Gastroesophageal sphincter (tissue), 4 donors: ENCODE results near the gene COG6. TPM values are rescaled to one million over a fixed set of nuclear protein-coding genes. Genes with fewer than 3 reads are reported as not detected.

Source experiments
- ATAC-seq: fragments of 150-250 bp; one replicate; pipeline ENCODE4 v1.9.1; 2016; ENCODE audit warnings: mild to moderate bottlenecking, moderate library complexity
- H3K27ac ChIP-seq, 4 donors: fragments of 200-600 bp; sonication (generic) in 3 of 4; 1 replicate in 3 of 4; 2 replicates in 1 of 4; pipeline ENCODE4 v1.5.1; 2016 to 2019
- H3K27me3 ChIP-seq: fragments of 200-600 bp; sonication (generic); one replicate; pipeline ENCODE4 v1.5.1; 2019
- H3K36me3 ChIP-seq, 2 donors: fragments of 200-600 bp; sonication (generic); one replicate each; pipeline ENCODE4 v1.5.1; 2019; ENCODE audit warnings: control low read depth in 1 of 2
- H3K4me1 ChIP-seq, 3 donors: fragments of 200-600 bp; sonication (generic); 1 replicate in 2 of 3; 2 replicates in 1 of 3; pipeline ENCODE4 v1.5.1; 2016 to 2019; ENCODE audit warnings: control low read depth in 2 of 3
- H3K4me3 ChIP-seq, 2 donors: fragments of 200-600 bp; sonication (generic); one replicate each; pipeline ENCODE4 v1.5.1; 2019; ENCODE audit warnings: mild to moderate bottlenecking in 1 of 2, moderate library complexity in 1 of 2
- H3K9me3 ChIP-seq, 3 donors: fragments of 200-600 bp; sonication (generic); one replicate each; pipeline ENCODE4 v1.5.1; 2017 to 2019; ENCODE audit warnings: control low read depth in 2 of 3
- CTCF ChIP-seq, 4 experiments: fragments of 200-600 bp in 2 of 4; fragments of 450-650 bp in 2 of 4; sonication (generic) in 1 of 4; IDR thresholded peaks; one replicate each; pipeline ENCODE4 v1.5.1; 2017 to 2019; ENCODE audit warnings: antibody characterized with exemption in 4 of 4, mild to moderate bottlenecking in 2 of 4, moderate library complexity in 2 of 4
- EP300 ChIP-seq: sonication (generic); formaldehyde crosslinking; IDR thresholded peaks from one replicate; pipeline ENCODE4 v1.6.1; 2017; ENCODE audit warnings: antibody characterized with exemption, mild to moderate bottlenecking
- POLR2A ChIP-seq, 2 donors: fragments of 450-650 bp; IDR thresholded peaks; one replicate each; pipeline ENCODE4 v1.6.1; 2017; ENCODE audit warnings: antibody characterized with exemption in 2 of 2, mild to moderate bottlenecking in 2 of 2, moderate library complexity in 1 of 2
- POLR2AphosphoS5 ChIP-seq: sonication (generic); formaldehyde crosslinking; IDR thresholded peaks from one replicate; pipeline ENCODE4 v1.6.1; 2017; ENCODE audit warnings: antibody characterized with exemption
- WGBS, 2 donors: methylation state at CpG; one replicate each; pipeline ENCODE4 v1.1.5; 2018; ENCODE audit warnings: low coverage in 1 of 2; 5-methylcytosine and 5-hydroxymethylcytosine counted together
- total RNA-seq, 4 donors: library from RNA; depleted of rRNA; stranded (reverse); fragments of >200 nt; gene quantifications; one replicate each; pipeline ENCODE4 v1.1.0, GENCODE V29; 2016

COG6 gene
- total RNA-seq, 4 donors from 2014 or later = 10.5 to 23.2 (median 13.0) TPM

GRCh38 chr13:39656325-39656677 lies 839 bp downstream of the COG6 start:
- ATAC-seq = no peak
- Histone ChIP-seq H3K27ac (peak overlapping the region in 1 of 4 donors; percentile 81), H3K27me3 (no peaks in the 10 kb centered on the region), H3K4me3 (peak overlapping the region; percentile 73 to 91), H3K9me3 (no peaks in the 10 kb centered on the region), H3K4me1 (peaks cover 0 to 21% (median 0%) of the 10 kb centered on the region in 3 donors), H3K36me3 (peaks cover 0 to 13% of the 10 kb centered on the region in 2 donors)
- WGBS, 2 donors = 19 to 20% methylated on average over 7 of the region's 7 CpGs
- TF ChIP-seq POLR2AphosphoS5 (no peak), CTCF (IDR thresholded peaks at IDR 0.05) (no peak), EP300 (no peak), POLR2A (IDR thresholded peaks at IDR 0.05) (no peak)

GRCh38 chr13:39663508-39663907 lies 8.0 kb downstream of the COG6 start:
- no peak overlapping the region for H3K4me3 ChIP-seq
- TF ChIP-seq CTCF (IDR thresholded peaks at IDR 0.05) (no peak), POLR2A (IDR thresholded peaks at IDR 0.05) (no peak), EP300 (no peak), POLR2AphosphoS5 (no peak)
- no peaks in the 10 kb centered on the region for H3K4me1 ChIP-seq
- H3K27me3 ChIP-seq = no peaks in the 10 kb centered on the region
- 93 to 100% methylated on average over 1 of the region's 1 CpG for WGBS, 2 donors
- no peak for ATAC-seq
- no peaks in the 10 kb centered on the region for H3K9me3 ChIP-seq
- peaks cover 0 to 48% of the 10 kb centered on the region in 2 donors for H3K36me3 ChIP-seq
- no peak overlapping the region for H3K27ac ChIP-seq

- no peak for ATAC-seq
- Histone ChIP-seq H3K27me3 (no peaks in the 10 kb centered on the region), H3K27ac (no peak overlapping the region), H3K4me1 (no peaks in the 10 kb centered on the region), H3K36me3 (peaks cover 0 to 48% of the 10 kb centered on the region in 2 donors), H3K9me3 (no peaks in the 10 kb centered on the region), H3K4me3 (no peak overlapping the region)
- TF ChIP-seq POLR2AphosphoS5 (no peak), POLR2A (IDR thresholded peaks at IDR 0.05) (no peak), EP300 (no peak), CTCF (IDR thresholded peaks at IDR 0.05) (no peak)
- 50 to 63% methylated on average over 2 of the region's 2 CpGs for WGBS, 2 donors
Observed at GRCh38 chr13:39663958-39664357, 8.5 kb downstream of the COG6 start.

GRCh38 chr13:39665763-39666162 lies 10.3 kb downstream of the COG6 start:
- no peak for ATAC-seq
- no peak overlapping the region for H3K27ac ChIP-seq
- no peaks in the 10 kb centered on the region for H3K27me3 ChIP-seq
- H3K4me1 ChIP-seq = peaks cover 0 to 7% (median 0%) of the 10 kb centered on the region in 3 donors
- H3K4me3 ChIP-seq = no peak overlapping the region
- 78 to 92% methylated on average over 1 of the region's 1 CpG for WGBS, 2 donors
- H3K36me3 ChIP-seq = peaks cover 0 to 40% of the 10 kb centered on the region in 2 donors
- TF ChIP-seq POLR2A (IDR thresholded peaks at IDR 0.05) (no peak), EP300 (no peak), POLR2AphosphoS5 (no peak), CTCF (IDR thresholded peaks at IDR 0.05) (no peak)
- no peaks in the 10 kb centered on the region for H3K9me3 ChIP-seq

- no peak for ATAC-seq
- peaks cover 0 to 12% of the 10 kb centered on the region in 2 donors for H3K36me3 ChIP-seq
- WGBS, 2 donors = 88 to 94% methylated on average over 2 of the region's 2 CpGs
- peaks cover 0 to 7% (median 0%) of the 10 kb centered on the region in 3 donors for H3K4me1 ChIP-seq
- H3K4me3 ChIP-seq = no peak overlapping the region
- H3K27ac ChIP-seq = no peak overlapping the region
- no peaks in the 10 kb centered on the region for H3K27me3 ChIP-seq
- TF ChIP-seq CTCF (IDR thresholded peaks at IDR 0.05) (no peak), EP300 (no peak), POLR2A (IDR thresholded peaks at IDR 0.05) (no peak), POLR2AphosphoS5 (no peak)
- no peaks in the 10 kb centered on the region for H3K9me3 ChIP-seq
Observed at GRCh38 chr13:39670445-39670844, 15.0 kb downstream of the COG6 start.
